Type B pancreatic cell (in vitro differentiated cells): ENCODE measurements around the gene CERT1. TPM values are rescaled to one million over a fixed set of nuclear protein-coding genes. Genes with fewer than 3 reads are reported as not detected.
"Not testable (repeated sequence)": the region's sequence is repeated elsewhere in the genome, so short reads cannot be mapped to it uniquely, and the experiment has no call there.

Source experiments
- DNase-seq: peaks from one replicate; pipeline ENCODE4 v3.0.0; 2021; ENCODE audit warnings: mixed read lengths; ENCODE audit not compliant: unreplicated experiment; ENCODE audit errors: extremely low spot score
- H3K27ac Mint-ChIP-seq: 2 replicates; pipeline ENCODE4 v1.8.0; 2021; ENCODE audit warnings: mild to moderate bottlenecking, mixed read lengths
- H3K27me3 Mint-ChIP-seq: 2 replicates; pipeline ENCODE4 v1.8.0; 2021; ENCODE audit warnings: mixed read lengths
- H3K36me3 Mint-ChIP-seq: 2 replicates; pipeline ENCODE4 v1.8.0; 2021; ENCODE audit warnings: mixed read lengths
- H3K4me1 Mint-ChIP-seq: one replicate; pipeline ENCODE4 v1.8.0; 2021; ENCODE audit warnings: mixed read lengths; ENCODE audit not compliant: unreplicated experiment
- H3K4me3 Mint-ChIP-seq: 2 replicates; pipeline ENCODE4 v1.8.0; 2021; ENCODE audit warnings: mild to moderate bottlenecking, mixed read lengths
- H3K9me3 Mint-ChIP-seq: 2 replicates; pipeline ENCODE4 v1.8.0; 2021; ENCODE audit warnings: mixed read lengths
- total RNA-seq: library from RNA; stranded (reverse); gene quantifications from 2 replicates; pipeline ENCODE4 v1.2.1, GENCODE V29; 2021; ENCODE audit warnings: low replicate concordance
- TF ChIP-seq, protein P1 (sequence below): fragments of 200-600 bp; sonication (generic); conservative IDR thresholded peaks from 2 replicates; pipeline ENCODE4 v1.5.0; 2021; ENCODE audit warnings: antibody characterized with exemption, mild to moderate bottlenecking

CERT1 gene
- total RNA-seq, 1 donor from 2014 or later = 55.6 TPM

DNA sequence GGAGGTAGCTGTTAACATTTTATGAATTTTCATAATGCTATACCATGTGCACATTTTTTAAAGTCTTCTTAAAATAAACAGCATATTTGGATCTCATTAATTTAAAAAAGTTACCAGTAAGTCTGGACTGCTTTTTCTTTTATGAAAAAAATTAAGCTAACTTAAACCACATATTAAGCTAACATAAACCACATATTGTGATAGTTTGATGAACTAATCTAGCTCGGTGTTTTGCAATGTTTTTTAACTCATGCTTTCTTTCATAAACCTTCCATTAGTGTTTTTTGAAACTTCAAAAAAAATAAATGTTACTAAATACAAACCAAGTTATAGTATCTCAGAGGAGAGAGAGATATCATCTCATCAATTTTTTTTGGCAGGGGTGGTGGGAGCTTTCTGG lies 26.8 kb upstream of the CERT1 start:
- DNase-seq = no peak
- Mint-ChIP-seq H3K4me1 (no peaks in the 10 kb centered on the region), H3K27ac (no peak overlapping the region), H3K36me3 (peaks cover 22% of the 10 kb centered on the region), H3K9me3 (peaks cover 13% of the 10 kb centered on the region), H3K4me3 (no peak overlapping the region), H3K27me3 (no peaks in the 10 kb centered on the region)
- TF ChIP-seq, protein P1, sequence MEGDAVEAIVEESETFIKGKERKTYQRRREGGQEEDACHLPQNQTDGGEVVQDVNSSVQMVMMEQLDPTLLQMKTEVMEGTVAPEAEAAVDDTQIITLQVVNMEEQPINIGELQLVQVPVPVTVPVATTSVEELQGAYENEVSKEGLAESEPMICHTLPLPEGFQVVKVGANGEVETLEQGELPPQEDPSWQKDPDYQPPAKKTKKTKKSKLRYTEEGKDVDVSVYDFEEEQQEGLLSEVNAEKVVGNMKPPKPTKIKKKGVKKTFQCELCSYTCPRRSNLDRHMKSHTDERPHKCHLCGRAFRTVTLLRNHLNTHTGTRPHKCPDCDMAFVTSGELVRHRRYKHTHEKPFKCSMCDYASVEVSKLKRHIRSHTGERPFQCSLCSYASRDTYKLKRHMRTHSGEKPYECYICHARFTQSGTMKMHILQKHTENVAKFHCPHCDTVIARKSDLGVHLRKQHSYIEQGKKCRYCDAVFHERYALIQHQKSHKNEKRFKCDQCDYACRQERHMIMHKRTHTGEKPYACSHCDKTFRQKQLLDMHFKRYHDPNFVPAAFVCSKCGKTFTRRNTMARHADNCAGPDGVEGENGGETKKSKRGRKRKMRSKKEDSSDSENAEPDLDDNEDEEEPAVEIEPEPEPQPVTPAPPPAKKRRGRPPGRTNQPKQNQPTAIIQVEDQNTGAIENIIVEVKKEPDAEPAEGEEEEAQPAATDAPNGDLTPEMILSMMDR = no peak

DNA sequence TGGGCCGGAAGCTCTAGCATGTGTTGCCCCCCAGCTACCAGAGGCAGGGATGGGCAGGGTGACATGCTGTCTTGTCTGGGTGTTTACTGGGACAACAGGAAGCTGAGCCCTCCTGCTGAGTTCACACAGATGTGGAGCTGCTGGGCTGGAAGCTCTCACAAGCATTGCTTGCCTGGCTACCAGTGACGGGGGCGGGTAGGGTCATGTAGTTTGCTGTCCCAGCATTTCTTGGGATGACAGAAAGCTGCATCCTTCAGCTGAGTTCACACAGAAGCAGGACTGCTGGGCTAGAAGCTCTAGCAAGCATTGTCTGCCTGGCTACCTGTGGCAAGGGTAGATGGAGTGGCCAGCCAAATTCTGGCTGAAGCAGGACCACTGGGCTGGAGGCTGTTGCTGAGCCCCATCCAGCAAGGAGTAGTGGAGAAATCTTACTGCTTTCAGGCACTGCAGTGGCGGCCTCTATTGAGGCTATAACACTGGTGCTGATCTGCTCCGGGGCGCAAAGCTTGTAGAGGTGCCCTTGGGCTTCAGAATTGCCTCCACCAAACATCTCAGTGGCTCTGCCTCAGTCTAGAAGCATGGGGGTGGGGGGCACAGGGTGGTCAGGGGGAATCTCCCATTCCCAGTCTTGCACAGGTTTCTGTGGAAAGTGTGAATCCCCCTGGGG lies 25.4 kb upstream of the CERT1 start:
- Mint-ChIP-seq H3K27ac (no peak overlapping the region), H3K9me3 (peaks cover 17% of the 10 kb centered on the region), H3K4me1 (no peaks in the 10 kb centered on the region), H3K4me3 (no peak overlapping the region), H3K27me3 (no peaks in the 10 kb centered on the region), H3K36me3 (peaks cover 32% of the 10 kb centered on the region)
- DNase-seq = no peak
- TF ChIP-seq, protein P1 = no peak

DNA sequence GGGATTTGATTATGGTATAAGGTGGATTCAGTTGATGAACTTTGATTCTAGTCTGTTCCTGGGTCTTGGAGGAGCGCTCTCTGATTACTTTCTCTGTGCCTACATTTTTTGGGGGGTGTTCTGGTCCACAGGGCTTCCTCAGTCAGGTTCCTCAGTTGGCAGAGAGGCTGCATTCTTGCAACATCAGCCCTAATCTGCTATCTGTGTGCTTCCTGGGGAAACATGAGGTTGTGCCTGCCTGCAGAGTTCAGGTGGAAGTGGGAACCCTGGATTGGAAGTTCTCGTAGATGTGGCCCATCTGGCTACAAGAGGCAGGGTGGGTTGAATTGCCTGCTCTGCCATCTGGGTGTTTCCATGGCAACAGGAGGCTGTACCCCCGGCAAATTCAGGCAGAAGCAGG lies 24.7 kb upstream of the CERT1 start:
- Mint-ChIP-seq H3K4me3 (no peak overlapping the region), H3K27ac (no peak overlapping the region), H3K9me3 (peaks cover 17% of the 10 kb centered on the region), H3K36me3 (peaks cover 35% of the 10 kb centered on the region), H3K4me1 (no peaks in the 10 kb centered on the region), H3K27me3 (no peaks in the 10 kb centered on the region)
- DNase-seq = no peak
- TF ChIP-seq, protein P1 = no peak

DNA sequence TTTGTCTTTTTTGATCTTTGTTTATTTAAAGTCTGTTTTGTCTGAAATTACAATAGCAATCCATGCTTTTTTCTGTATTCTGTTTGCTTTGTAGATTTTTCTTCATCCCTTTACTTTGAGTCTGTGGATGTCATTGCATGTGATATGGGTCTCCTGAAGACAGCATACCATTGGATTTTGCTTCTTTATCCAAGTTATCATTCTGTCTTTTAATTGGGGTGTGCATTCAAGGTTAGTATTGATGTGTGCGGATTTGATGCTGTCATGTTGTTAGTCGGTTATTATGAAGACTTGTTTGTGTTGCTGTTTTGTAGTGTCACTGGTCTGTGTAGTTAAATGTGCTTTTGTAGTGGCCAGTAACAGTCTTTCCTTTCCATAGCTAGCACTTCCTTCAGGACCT lies 23.3 kb upstream of the CERT1 start:
- no peak overlapping the region for H3K27ac Mint-ChIP-seq
- H3K27me3 Mint-ChIP-seq = no peaks in the 10 kb centered on the region
- DNase-seq = no peak
- TF ChIP-seq, protein P1 = no peak
- no peak overlapping the region for H3K4me3 Mint-ChIP-seq
- H3K36me3 Mint-ChIP-seq = peaks cover 37% of the 10 kb centered on the region
- no peaks in the 10 kb centered on the region for H3K4me1 Mint-ChIP-seq
- peaks cover 17% of the 10 kb centered on the region for H3K9me3 Mint-ChIP-seq

DNA sequence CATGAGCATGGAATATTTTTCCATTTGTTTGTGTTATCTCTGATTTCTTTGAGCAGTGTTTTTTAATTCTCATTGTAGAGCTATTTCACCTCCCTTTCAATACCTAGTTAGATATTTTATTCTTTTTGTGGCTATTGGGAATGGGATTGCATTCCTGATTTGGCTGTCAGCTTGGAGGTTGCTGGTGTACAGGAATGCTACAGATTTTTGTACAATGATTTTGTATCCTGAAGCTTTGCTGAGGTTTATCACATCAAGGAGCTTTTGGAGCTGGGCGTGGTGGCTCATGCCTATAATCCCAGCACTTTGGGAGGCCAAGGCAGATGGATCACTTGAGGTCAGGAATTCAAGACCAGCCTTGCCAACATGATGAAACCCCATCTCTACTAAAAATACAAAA lies 22.3 kb upstream of the CERT1 start:
- not testable (repeated sequence) for H3K4me1 Mint-ChIP-seq, H3K4me3 Mint-ChIP-seq, DNase-seq, H3K27ac Mint-ChIP-seq, H3K27me3 Mint-ChIP-seq
- H3K36me3 Mint-ChIP-seq = peaks cover 42% of the 10 kb centered on the region
- peaks cover 21% of the 10 kb centered on the region for H3K9me3 Mint-ChIP-seq

DNA sequence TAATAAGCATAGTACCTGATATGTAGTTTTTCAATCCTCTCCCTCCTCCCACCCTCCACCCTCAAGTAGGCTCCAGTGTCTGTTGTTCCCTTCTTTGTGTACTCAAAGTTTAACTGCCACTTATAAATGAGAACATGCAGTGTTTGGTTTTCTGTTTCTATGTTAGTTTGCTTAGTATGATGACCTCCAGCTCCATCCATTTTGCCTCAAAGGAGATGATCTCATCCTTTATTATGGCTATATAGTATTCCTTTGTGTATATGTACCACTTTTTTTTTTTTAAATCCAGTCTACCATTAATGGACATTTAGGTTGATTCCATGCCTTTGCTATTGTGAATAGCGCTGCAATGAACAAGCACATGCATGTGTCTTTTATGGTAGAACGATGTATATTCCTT lies 20.8 kb upstream of the CERT1 start:
- Mint-ChIP-seq H3K4me3 (no peak overlapping the region), H3K36me3 (peaks cover 42% of the 10 kb centered on the region), H3K4me1 (no peaks in the 10 kb centered on the region), H3K27me3 (no peaks in the 10 kb centered on the region), H3K27ac (no peak overlapping the region), H3K9me3 (peaks cover 21% of the 10 kb centered on the region)
- TF ChIP-seq, protein P1 = no peak
- no peak for DNase-seq
